ENCODE data around the gene FAM209B. TPM values are rescaled to one million over a fixed set of nuclear protein-coding genes. Genes with fewer than 3 reads are reported as not detected.
"Not testable (repeated sequence)": the region's sequence is repeated elsewhere in the genome, so short reads cannot be mapped to it uniquely, and the experiment has no call there.

The FAM209B gene
- total RNA-seq, 2 donors from 2014 or later: not detected

DNA sequence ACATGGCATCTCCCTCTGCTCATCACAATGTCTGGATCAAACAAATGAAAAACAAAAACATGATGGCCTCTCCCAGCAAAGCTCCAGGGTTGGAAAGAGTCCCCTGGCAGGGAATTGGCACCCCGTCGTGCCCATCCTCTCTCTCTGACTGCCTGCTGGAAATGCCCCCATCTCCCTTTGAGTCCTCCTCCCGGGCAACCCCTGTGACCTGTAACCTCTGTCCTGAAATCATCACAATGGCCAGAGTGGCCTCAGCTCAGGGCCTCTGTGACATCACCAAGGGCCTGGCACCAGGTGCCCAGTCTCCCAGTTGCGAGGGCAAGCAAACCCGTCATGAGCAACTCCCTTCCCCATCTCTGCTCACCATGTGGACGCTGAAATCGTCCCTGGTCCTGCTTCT, 8.6 kb upstream of the FAM209B start, which contains the start of gene FAM209A:
FAM209A (plus strand) TSS at position 301 of the 400 bp plus-strand sequence; CDS start at position 366, 65 bp downstream.
- intact Hi-C loops (cut with DNase I, micrococcal nuclease); ATAC-seq; DNase-seq: not testable (repeated sequence)

DNA sequence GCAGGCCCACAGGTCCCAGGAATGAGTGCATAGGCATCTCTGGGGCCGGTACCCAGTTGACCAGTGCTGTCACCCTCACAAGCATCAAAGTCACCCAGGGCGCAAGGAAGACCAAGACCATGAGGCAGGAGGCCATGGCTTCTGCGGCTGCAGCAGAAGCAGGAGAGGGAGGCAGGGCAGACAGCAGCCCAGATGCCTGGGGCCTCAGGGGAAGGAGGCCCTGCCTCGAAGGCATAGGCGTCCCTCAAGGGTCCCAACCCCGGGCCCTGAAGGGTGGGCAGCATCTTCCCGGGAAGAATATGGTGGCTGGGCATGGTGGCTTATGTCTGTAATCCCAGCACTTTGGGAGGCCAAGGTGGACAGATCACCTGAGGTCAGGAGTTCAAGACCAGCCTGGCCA, 5.5 kb upstream of the FAM209B start:
- ATAC-seq (no peak), DNase-seq (no peak)
- intact Hi-C loops (cut with DNase I, micrococcal nuclease): no loop called here

DNA sequence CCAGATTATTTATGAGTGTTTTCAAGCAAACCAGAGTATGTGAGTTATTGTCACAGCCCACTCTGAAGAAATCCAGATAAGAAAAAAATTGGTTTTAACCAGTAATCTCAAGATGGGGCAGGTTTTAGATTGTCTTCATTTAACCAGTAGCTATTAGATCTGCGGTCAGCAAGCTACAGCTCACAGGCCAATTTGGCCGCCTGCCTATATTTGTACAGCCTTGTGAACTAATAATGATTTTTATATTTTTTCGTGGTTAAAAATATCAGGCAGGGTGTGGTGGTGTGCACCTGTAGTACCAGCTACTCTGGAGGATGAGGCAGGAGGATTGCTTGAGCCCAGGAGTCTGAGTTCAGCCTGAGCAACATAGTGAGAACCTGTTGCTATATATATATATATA, 5.0 kb downstream of the FAM209B start:
- ATAC-seq (no peak), DNase-seq (no peak)
- intact Hi-C loops (cut with DNase I, micrococcal nuclease): no loop called here

DNA sequence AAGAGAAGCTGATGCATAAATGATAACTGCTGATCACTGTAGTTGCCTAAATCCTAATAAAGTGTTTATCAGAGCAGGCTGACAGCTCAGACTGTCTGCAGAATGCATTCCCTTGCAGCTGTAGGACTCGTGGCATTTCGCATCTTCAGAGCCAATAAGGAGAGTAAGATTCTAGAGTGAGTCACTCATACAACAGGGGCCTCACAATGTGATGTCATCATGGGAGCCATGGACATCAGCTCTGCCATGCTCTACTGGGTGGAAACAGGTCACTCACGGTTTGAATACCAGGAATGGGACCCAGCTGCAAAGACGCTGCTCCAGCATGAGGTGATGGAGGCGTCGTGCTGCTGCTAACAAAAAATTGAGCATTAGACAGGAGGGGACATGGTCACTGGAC, 7.4 kb downstream of the FAM209B start:
- intact Hi-C loops (cut with DNase I, micrococcal nuclease): loop anchor here in 1 of 2 donors (10.0 kb wide), 1 partner anchor 524 kb away; no protein-coding TSS in a partner anchor
- ATAC-seq: no peak
- no peak for DNase-seq

DNA sequence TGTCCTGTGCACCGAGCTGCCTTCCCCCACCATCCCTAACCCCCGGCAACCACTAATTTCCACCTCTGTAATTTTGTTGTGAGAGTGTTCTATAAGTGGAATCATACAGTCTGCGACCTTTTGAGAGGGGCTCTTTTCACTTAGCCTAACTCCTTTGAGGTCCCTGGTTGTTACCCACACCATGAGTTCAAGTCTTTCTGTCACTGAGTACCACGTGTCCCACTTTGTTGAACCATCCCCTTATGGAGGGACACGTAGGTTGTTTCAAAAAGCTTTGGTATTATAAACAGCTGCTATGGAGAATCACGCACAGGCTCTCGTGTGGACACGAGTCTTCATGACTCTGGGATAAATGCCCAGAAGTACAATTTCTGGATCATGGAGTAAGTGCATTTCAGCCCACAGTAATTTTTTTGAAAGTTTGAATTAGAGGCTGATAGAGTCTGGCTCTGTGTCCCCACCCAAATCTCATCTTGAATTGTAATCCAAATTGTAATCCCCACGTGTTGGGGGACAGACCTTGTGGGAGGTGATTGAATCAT, 9.5 kb downstream of the FAM209B start:
- no peak for ATAC-seq
- intact Hi-C loops (cut with DNase I, micrococcal nuclease): loop anchor here in 1 of 2 donors (10.0 kb wide), 1 partner anchor 522 kb away; no protein-coding TSS in a partner anchor
- no peak for DNase-seq

DNA sequence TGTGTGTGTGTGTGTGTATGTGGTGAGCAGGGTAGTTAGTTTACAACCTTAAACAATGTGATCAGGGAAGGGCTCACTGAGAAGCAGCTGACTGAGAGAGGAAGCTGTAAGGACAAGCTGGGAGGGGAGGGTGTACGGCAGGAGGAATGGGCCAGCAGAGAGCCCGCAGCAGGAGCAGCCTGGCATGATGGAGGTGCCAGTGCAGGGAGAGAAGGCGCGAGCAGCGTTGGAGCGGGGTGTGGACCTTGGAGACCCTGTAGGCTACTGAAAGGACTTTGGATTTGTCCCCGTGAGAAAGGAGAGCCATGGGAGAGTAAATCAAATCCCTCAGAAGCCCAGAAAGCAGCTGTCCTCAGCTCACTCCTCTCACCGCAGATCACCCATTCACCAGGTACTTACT, 18.5 kb downstream of the FAM209B start:
- DNase-seq (no peak), ATAC-seq (no peak)
- intact Hi-C loops (cut with DNase I, micrococcal nuclease): loop anchor here in 1 of 2 donors (2.0 kb wide), 1 partner anchor 423 kb away; no protein-coding TSS in a partner anchor

DNA sequence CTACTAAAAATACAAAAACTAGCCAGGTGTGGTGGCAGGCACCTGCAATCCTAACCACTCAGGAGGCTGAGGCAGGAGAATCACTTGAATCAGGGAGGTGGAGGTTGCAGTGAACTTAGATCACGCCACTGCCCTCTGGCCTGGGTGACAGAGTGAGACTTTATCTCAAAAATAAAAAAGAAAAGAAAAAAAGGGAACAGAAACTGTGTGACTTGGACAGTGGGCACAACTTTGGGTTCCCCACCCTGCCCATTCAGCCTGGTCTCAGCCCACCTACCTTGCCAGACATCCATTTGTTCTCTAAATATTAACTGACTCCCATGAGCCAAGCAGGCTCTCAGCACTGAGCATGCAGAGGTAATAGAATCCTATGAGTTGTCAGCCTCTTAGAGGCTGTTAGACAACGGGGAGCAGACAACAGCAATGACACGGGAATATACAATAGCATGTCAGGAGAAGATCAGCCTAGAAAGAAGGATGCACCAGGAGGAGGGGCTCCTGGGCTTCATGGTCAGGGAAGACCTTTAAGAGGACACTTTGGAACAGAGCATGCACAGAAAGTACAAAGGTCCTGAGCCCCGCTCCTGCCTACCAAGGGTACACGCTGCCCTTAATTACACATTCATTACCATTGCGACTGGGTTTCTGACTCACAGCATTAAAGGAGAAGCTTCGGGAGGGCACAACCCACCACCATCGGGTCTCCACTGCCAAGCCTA, 20.0 kb downstream of the FAM209B start:
- ATAC-seq (no peak), DNase-seq (no peak)
- intact Hi-C loops (cut with DNase I, micrococcal nuclease): no loop called here

DNA sequence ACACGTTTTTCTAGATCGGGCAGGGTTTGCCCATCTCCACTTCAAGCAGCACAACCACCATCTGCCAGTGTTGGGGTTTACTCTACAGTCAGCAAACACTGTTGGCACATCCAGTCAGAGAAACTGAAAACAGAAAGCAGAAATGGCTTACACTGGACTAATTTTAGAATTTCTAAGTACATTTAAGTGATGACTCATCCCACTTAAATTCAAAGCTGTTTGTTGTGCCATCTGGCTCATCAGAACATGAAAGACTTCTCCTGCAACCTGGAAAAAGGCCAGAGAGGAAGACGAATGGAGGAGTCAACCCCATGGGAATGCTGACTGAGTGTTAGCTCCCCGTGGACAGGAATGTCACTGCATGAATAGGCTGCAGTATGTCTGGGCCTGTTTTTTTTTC, 21.8 kb downstream of the FAM209B start:
- peak; percentile 42 for ATAC-seq
- peak in 1 of 2 donors; percentile 30 for DNase-seq
- intact Hi-C loops (cut with DNase I, micrococcal nuclease): no loop called here

DNA sequence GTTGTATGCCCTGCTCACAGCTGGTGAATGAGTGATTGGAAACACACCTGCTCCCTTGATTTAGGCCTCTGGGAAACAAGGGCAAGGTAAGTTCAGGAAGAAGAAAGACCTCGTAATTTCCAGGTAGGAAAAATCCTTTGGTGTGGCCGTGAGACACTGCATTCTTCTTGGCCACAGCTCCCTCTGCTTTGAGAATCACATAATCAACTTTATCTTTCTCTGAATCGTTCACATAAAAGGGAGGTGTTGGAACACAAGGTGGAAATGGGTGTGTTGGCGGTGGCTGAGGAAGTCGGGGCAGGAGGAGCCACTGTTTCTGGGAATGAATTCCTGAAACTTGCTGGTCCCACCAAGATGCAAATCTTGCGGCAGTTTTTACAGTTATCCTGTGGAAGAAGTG, 25.9 kb downstream of the FAM209B start:
- intact Hi-C loops (cut with DNase I, micrococcal nuclease): no loop called here
- ATAC-seq (no peak), DNase-seq (no peak)

DNA sequence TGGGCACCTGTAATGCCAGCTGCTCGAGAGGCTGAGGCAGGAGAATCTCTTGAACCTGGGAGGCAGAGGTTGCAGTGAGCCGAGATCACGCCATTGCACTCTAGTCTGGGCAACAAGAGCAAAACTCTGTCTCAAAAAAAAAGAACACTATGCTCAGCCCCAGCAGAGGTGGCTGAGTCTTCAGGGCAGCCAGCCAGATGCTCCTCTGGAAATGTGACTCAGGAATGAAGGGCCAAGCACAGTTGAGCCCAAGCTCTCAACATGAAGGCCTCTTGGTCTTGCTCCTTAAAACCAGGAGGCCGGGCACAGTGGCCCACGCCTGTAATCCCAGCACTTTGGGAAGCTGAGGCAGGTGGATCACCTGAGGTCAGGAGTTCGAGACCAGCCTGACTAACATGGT, 31.5 kb downstream of the FAM209B start:
- ATAC-seq; DNase-seq; intact Hi-C loops (cut with DNase I, micrococcal nuclease): not testable (repeated sequence)

DNA sequence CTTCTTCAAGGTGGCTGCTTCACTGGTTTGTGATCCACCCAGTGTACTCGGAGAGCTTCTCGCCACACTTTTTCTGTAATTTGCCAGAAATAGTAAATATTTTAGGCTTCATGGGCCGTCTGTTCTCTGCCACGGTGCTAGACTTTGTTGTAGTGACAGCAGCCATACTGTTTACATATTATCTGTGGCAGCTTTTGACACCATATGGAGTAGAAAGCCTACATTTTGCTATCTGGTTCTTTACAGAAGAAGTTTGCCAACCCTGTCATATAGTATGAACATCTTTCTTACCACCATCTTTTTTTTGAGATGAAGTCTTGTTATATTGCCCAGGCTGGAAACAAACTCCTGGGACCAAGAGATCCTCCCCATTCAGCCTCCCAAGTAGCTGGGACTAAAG, 32.5 kb downstream of the FAM209B start:
- DNase-seq: no peak
- intact Hi-C loops (cut with DNase I, micrococcal nuclease): no loop called here
- ATAC-seq: no peak

DNA sequence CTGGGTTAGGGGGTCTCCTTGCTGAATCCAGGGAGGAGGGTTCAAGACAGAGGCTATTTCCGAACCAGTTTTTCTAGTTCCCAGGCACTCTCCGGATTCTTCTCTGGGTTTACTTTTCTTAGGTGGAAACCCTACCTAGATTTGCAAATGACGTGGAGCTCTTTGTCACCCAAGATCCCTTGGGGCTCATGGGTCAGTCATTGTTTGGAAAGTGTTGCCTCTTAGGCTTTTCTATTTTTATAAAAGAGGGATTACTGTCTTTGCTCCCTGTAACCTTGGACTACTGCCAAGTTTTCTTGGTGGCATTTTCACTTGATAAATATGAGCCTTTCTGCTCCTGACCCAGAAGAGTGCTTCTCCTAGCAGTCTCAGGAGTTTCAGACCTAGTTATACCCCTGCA, 33.6 kb downstream of the FAM209B start:
- no peak for DNase-seq
- intact Hi-C loops (cut with DNase I, micrococcal nuclease): no loop called here
- ATAC-seq: no peak

DNA sequence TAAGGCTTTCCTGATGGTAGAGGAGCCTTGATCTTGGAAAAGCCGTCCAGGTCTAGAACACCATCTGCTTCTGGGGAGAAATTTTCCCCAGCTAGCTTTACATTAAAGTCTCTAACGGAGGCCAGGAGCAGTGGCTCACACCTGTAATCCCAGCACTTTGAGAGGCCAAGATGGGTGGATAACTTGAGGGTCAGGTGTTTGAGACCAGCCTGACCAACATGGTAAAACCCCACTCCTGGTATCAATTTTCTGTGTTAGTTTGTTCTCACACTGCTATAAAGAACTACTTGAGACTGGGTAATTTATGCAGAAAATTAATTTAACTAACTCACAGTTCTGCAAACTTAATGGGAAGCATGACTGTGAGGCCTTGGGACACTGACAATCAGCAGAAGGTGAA, 37.8 kb downstream of the FAM209B start:
- ATAC-seq (no peak), DNase-seq (no peak)
- intact Hi-C loops (cut with DNase I, micrococcal nuclease): no loop called here

DNA sequence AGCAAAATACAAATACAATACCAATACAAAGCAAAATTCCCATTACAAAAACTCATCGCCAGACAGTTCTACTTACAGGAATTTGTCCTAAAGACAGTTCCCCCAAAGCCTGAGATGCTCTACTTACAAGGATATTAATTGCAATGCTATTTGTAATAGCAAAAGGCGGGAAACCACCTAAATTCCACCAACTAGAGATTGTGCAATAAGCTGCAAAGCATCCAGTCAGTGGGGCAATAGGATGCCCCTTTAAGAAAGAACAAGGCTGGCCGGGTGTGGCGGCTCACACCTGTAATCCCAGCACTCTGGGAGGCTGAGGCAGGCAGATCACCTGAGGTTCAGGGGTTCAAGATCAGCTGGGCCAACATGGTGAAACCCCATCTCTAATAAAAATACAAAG, 39.1 kb downstream of the FAM209B start:
- no peak for DNase-seq

DNA sequence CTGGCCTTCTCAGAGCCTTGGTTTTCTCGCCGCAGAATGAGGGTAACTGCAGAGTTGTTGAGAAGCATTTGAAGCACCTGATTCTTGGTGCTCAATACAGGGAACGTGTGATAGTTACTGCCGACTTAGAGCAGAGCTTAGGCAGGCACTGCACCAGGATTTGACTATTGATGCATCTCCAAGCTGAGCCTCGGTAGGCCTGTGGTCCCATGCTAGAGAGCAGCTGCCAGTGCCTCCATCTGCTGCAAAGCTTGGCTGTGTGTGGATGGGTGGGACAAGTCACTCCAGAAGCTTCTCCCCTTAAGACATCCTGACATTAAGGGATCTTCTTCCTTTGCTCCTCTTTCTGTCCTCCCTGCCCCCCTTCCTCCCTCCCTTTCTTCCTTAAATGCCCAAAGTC, 40.9 kb downstream of the FAM209B start:
- DNase-seq: no peak
- no peak for ATAC-seq
- intact Hi-C loops (cut with DNase I, micrococcal nuclease): no loop called here

More for the DNA sequence above, 39.1 kb downstream of the FAM209B start:
- intact Hi-C loops (cut with DNase I, micrococcal nuclease): no loop called here
- no peak for ATAC-seq

DNA sequence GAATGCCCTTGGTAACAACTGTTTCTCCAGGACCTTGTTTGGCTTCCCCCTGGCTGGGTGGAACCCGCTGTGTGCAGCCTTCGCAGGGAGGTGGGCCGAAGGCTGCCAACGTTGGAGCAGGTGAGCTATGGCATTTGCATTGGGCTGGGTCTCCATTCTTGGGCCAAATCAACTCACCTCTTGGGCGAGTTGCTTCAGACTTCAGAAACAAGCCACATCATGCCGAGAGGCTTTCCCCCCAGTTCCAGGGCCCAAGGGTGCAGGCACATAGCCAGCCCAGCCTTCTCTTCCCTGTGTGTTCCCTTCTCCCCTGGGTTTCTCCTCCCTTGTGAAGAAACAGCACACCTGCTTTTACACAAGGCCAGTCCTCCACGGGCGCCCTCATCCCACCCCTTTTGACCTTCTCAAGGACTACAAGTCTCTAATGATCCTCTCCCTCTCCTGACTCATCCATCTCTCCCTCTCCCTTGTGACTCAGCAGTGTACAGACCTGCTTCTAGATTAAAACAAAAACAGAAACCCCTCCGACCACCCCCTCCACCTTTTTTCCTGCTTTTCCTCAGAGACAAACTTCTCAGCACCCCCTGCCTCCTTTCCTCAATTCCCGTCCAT, 41.6 kb downstream of the FAM209B start:
- intact Hi-C loops (cut with DNase I, micrococcal nuclease): no loop called here
- ATAC-seq (no peak), DNase-seq (no peak)

DNA sequence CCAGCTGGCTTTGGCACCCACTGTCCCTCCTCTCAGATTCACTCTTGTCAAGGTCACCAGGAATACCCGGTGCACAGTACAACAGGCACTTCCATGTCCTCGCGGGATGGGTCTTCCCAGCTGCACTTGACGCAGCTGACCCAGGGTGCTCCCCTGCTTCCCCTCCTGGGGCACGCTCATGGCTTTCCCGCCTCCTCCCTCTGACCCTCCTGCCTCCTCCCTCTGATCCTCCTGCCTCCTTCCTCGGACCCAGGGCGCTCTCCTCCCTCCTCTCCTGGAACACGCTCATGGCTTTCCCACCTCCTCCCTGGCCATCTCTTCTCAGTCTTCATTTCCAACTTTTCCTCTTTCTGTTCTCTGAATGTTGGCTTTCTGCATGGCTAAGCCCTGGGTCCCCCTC, 42.1 kb downstream of the FAM209B start:
- intact Hi-C loops (cut with DNase I, micrococcal nuclease): no loop called here
- ATAC-seq (no peak), DNase-seq (no peak)

DNA sequence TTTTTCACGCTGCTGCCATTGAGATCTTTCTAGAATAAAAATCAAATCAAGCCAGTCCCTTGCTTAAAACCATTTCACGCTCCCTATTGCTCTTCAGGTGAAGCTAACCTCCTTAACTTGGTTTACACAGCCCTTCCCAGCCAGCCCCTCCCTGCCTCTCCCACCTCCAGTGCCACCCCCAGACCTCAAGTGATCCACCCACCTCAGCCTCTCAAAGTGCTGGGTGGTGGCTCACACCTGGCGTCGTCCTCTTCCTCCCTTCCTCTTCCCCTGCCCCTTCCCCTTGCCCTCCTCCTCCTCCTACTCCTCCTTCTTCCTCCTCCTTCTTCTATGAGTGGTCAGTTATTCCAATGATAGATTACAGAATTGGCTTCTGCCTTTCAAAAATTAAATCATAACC, 42.9 kb downstream of the FAM209B start:
- ATAC-seq (no peak), DNase-seq (no peak)
- intact Hi-C loops (cut with DNase I, micrococcal nuclease): no loop called here

DNA sequence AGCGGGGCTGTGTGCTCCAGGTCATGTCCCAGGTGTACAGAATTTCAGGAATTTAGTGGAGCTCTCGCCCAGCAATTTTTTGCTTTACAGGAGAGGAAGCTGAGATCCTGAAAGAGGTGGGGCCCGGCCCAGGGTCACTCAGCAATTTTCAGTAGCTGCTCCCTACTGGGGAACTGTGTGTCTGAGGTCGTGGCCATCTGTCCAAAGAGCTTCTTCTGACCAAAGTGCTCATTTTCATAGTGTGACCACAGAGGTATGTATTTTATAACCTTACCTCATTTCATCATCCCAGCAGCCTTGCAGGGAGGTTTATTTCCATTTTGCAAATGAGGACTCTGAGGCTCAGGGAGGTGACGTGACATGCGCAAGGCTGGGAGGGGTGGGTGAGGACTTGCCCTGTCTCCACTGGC, 46.3 kb downstream of the FAM209B start:
- ATAC-seq (no peak), DNase-seq (peak; percentile 13 to 38)
- intact Hi-C loops (cut with DNase I, micrococcal nuclease): no loop called here

DNA sequence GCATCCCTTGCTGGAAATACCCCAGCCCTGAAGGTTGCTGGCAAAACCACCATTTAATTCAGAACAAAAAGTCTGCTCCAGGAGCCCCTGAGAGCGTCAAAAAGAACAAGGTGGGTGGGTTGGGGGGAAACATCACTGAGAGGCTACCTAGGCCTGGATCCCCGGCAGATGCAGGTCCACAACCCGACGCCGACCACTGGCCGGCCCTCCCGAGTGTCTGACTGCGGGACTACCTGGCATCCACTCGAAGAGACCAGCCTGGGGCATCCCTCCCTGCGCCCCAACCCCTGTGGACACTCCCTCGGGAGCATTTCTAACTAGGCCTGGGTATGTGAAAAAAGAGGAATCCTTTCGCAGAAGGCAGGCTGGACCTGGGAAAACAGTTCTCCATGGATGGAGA, 47.2 kb downstream of the FAM209B start:
- ATAC-seq (no peak), DNase-seq (no peak)
- intact Hi-C loops (cut with DNase I, micrococcal nuclease): no loop called here
